Heart left ventricle (tissue), 16 donors: ENCODE data around the gene EAF2. TPM values are rescaled to one million over a fixed set of nuclear protein-coding genes. Genes with fewer than 3 reads are reported as not detected.
"Not testable (repeated sequence)": the region's sequence is repeated elsewhere in the genome, so short reads cannot be mapped to it uniquely, and the experiment has no call there.

Experiments used
- ATAC-seq, 4 donors: fragments of 200-7000 bp; cut with Tn5 transposase; one replicate each; pipeline ENCODE4 v1.9.1; 2020 to 2022; ENCODE audit warnings: moderate library complexity in 4 of 4, mild to moderate bottlenecking in 3 of 4, moderate number of reproducible peaks in 1 of 4
- DNase-seq, 5 donors: peaks; one replicate each; pipeline ENCODE4 v3.0.0-alpha.2; 2020
- H3K27ac ChIP-seq, 12 donors: fragments of 200-600 bp; sonication (generic) in 4 of 12; one replicate each; pipeline versions ENCODE4 v1.5.0 to v1.8.0; 2016 to 2022; ENCODE audit warnings: mild to moderate bottlenecking in 2 of 12
- H3K27me3 ChIP-seq, 9 donors: fragments of 200-600 bp; sonication (generic) in 2 of 9; one replicate each; pipeline versions ENCODE4 v1.5.1 to v1.8.0; 2016 to 2022; ENCODE audit warnings: mild to moderate bottlenecking in 3 of 9
- H3K36me3 ChIP-seq, 9 donors: fragments of 200-600 bp; sonication (generic) in 2 of 9; one replicate each; pipeline versions ENCODE4 v1.5.0 to v1.8.0; 2018 to 2022; ENCODE audit warnings: mild to moderate bottlenecking in 2 of 9
- H3K4me1 ChIP-seq, 12 donors: fragments of 200-600 bp; sonication (generic) in 4 of 12; one replicate each; pipeline versions ENCODE4 v1.5.0 to v1.8.0; 2016 to 2022; ENCODE audit warnings: mild to moderate bottlenecking in 3 of 12
- H3K4me3 ChIP-seq, 12 donors: fragments of 200-600 bp; sonication (generic) in 4 of 12; one replicate each; pipeline versions ENCODE4 v1.5.0 to v1.8.0; 2017 to 2022; ENCODE audit warnings: mild to moderate bottlenecking in 9 of 12, moderate library complexity in 4 of 12
- H3K9me3 ChIP-seq, 12 donors: fragments of 200-600 bp; sonication (generic) in 4 of 12; one replicate each; pipeline versions ENCODE4 v1.5.0 to v1.8.0; 2016 to 2022; ENCODE audit warnings: mild to moderate bottlenecking in 1 of 12
- CTCF ChIP-seq, 12 donors: fragments of 200-600 bp; sonication (generic) in 4 of 12; IDR thresholded peaks; one replicate each; pipeline versions ENCODE4 v1.5.0 to v1.8.0; 2018 to 2022; ENCODE audit warnings: antibody characterized with exemption in 12 of 12, mild to moderate bottlenecking in 5 of 12
- POLR2A ChIP-seq, 2 donors: fragments of 450-650 bp; IDR thresholded peaks; one replicate each; pipeline ENCODE4 v1.6.1; 2017; ENCODE audit warnings: antibody characterized with exemption in 2 of 2, mild to moderate bottlenecking in 2 of 2, moderate library complexity in 2 of 2
- WGBS, 4 donors: extraction: QIAGEN DNeasy Blood & Tissue Kit in 2 of 4; methylation state at CpG; one replicate each; pipeline versions ENCODE4 v1.1.5 to v1.1.7; 2013 to 2018; 5-methylcytosine and 5-hydroxymethylcytosine counted together
- intact Hi-C, 10 donors: fragments of 100-400 bp; cut with DNase I; formaldehyde crosslinking; loops; one replicate each; pipeline versions ENCODE4 v1.11.1 to v1.14.2; 2022
- polyA plus RNA-seq, 2 donors: library from polyadenylated mRNA; stranded (reverse); fragments of 200-250 nt; gene quantifications; one replicate each; pipeline ENCODE4 v1.2.3, GENCODE V29; 2013
- total RNA-seq, 9 donors: library from RNA; depleted of rRNA in 2 of 9; stranded (reverse); fragments of >200 nt in 2 of 9; fragmentation: NEBNext Ultra II Directional in 3 of 9; extraction: Animal tissue kit (Norgen Biotek cat#: 25700) in 3 of 9; gene quantifications; one replicate each; pipeline versions ENCODE4 v1.1.0 to v1.2.4, GENCODE V29; 2016 to 2023
- donor health status: ischemic (EF 13 %, LVEDD 7.1; RV severe dilation, severe dysfunction).
- donor health status: healthy with polysubstance abuse.
- donor health status: DM: no; HTN: yes; CAD: no.
- donor health status: DM: no; HTN: no; CAD: no.
- donor health status: ischemic (EF 25% LVEDD 6.9; RV normal size, moderate dysfunction).
- donor health status: ischemic (EF 25% LVEDD 5.7; RV mildly dilated, moderate dysfunction).
- donor health status: healthy.
- donor health status: DM: yes; HTN: yes; CAD: no.
- donor health status: ischemic (EF 35%, LVEDD 5.7; RV mildly dilated, moderate dysfunction).
- donor health status: nonischemic (EF 11% LVEDD 7.7; RV severe dilation, severe dysfunction).
- donor health status: DM: yes; HTN: yes; CAD: no.
- donor health status: PGD.
- donor health status: ischemic (EF 29% LVEDD 5.4; RV normal size, mild dysfunction).
- donor health status: nonischemic (EF 23%, LVEDD 6.1; RV moderate dilation, normal function).

Gene EAF2
- total and polyA plus RNA-seq, 11 donors, result 0.95 to 7.4 (median 3.7) TPM

DNA sequence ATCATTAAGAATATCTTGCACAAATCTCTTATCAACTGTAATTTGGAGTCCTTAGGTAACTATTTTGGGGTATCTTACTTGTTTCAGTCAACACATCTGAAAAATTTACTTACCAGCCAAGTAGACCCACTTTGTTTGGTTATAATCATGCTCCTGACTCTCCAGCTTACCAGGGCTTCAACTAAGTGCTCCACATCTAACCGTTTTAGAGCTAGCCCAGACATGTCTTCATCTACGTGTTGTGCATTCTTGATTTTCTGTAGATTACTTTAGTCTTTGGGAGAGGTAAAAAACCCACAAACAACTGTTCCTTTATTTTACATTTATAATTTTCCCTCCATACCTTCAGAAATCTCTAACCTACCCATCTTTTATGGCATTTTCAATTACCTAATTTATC lies 17.2 kb downstream of the EAF2 start:
- Histone ChIP-seq H3K27me3 (no peaks in the 10 kb centered on the region), H3K4me3 (no peak overlapping the region), H3K27ac (no peak overlapping the region), H3K4me1 (no peaks in the 10 kb centered on the region), H3K36me3 (peaks cover 0 to 4% (median 0%) of the 10 kb centered on the region in 9 donors), H3K9me3 (no peaks in the 10 kb centered on the region)
- intact Hi-C loops, result loop anchor here in 1 of 10 donors (10.0 kb wide), 1 partner anchor 143 kb away; no protein-coding TSS in a partner anchor
- DNase-seq (no peak), ATAC-seq (no peak)
- WGBS, 4 donors, result 81 to 91% (median 90%) methylated on average over 2 of the region's 2 CpGs
- no peak for TF ChIP-seq CTCF (IDR thresholded peaks at IDR 0.05)

GRCh38 chr3:121855555-121855954 lies 20.5 kb downstream of the EAF2 start:
- no peaks in the 10 kb centered on the region for H3K9me3 ChIP-seq
- intact Hi-C loops, result loop anchor here in 1 of 10 donors (10.0 kb wide), 1 partner anchor 139 kb away; no protein-coding TSS in a partner anchor
- H3K4me3 ChIP-seq, result no peak overlapping the region
- DNase-seq, result no peak
- WGBS, 4 donors, result 36 to 46% (median 41%) methylated on average over 5 of the region's 5 CpGs
- no peak for ATAC-seq
- TF ChIP-seq CTCF (IDR thresholded peaks at IDR 0.05) (peak in 6 of 12 donors; percentile 6 to 34 (median 26)), POLR2A (IDR thresholded peaks at IDR 0.05) (no peak)
- peaks cover 0 to 7% (median 0%) of the 10 kb centered on the region in 9 donors for H3K36me3 ChIP-seq
- no peak overlapping the region for H3K27ac ChIP-seq
- H3K27me3 ChIP-seq, result no peaks in the 10 kb centered on the region
- no peaks in the 10 kb centered on the region for H3K4me1 ChIP-seq

- H3K9me3 ChIP-seq, H3K27ac ChIP-seq, H3K4me3 ChIP-seq, ATAC-seq, H3K4me1 ChIP-seq, H3K27me3 ChIP-seq, H3K36me3 ChIP-seq: not testable (repeated sequence)
- peak in 1 of 5 donors; percentile 1 for DNase-seq
- intact Hi-C loops, result loop anchor here in 1 of 10 donors (10.0 kb wide), 1 partner anchor 137 kb away; no protein-coding TSS in a partner anchor
- 80 to 99% (median 90%) methylated on average over 3 to 5 of the region's 5 CpGs for WGBS, 4 donors
These were observed 22.8 kb downstream of the EAF2 start for GRCh38 chr3:121857778-121858177.

DNA sequence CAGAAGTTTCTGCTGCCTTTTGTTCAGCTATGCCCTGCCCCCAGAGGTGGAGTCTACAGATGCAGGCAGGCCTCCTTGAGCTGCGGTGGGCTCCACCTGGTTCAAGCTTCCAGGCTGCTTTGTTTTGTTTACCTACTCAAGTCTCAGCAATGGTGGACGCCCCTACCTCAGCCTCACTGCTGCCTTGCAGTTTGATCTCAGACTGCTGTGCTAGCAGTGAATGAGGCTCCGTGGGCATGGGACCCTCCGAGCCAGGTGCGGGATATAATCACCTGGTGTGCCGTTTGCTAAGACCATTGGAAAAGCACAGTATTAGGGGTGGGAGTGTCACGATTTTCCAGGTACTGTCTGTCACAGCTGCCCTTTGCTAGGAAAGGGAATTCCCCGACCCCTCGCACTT lies 28.2 kb downstream of the EAF2 start:
- peak in 1 of 5 donors; percentile 52 for DNase-seq
- H3K27me3 ChIP-seq, H3K36me3 ChIP-seq, intact Hi-C loops, H3K4me1 ChIP-seq, ATAC-seq, H3K4me3 ChIP-seq: not testable (repeated sequence)
- 95 to 97% (median 96%) methylated on average over 9 of the region's 9 CpGs for WGBS, 4 donors
- Histone ChIP-seq H3K9me3 (peaks cover 0 to 13% (median 0%) of the 10 kb centered on the region in 12 donors), H3K27ac (peak overlapping the region in 1 of 12 donors; percentile 61)

DNA sequence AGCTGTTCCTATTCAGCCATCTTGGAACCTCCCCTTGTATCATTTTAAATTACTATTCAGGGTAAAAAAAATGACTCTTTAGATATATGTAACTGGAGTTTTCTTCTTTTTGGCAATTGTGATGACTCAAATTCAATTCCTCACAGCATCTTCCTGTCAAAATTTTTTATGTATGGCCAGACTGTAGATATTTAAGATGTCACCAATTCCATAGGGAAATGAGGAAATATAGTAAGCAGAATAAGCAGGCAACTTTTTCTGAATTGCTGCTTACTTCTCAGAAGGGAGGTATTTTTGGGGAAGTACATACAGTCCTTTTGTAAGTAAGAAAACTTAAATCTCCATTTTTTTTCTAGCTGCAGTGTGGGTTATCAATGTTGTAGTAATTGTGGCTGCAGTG lies 28.8 kb downstream of the EAF2 start:
- no peak for ATAC-seq
- peak overlapping the region in 1 of 12 donors; percentile 61 for H3K27ac ChIP-seq
- H3K27me3 ChIP-seq, result no peaks in the 10 kb centered on the region
- peaks cover 0 to 13% (median 0%) of the 10 kb centered on the region in 12 donors for H3K9me3 ChIP-seq
- H3K4me3 ChIP-seq, result no peak overlapping the region
- TF ChIP-seq POLR2A (IDR thresholded peaks at IDR 0.05) (no peak), CTCF (IDR thresholded peaks at IDR 0.05) (no peak)
- H3K4me1 ChIP-seq, result peaks cover 0 to 6% (median 0%) of the 10 kb centered on the region in 12 donors
- DNase-seq, result no peak
- intact Hi-C loops, result no loop called here
- peaks cover 0 to 7% (median 0%) of the 10 kb centered on the region in 9 donors for H3K36me3 ChIP-seq
